B cell (primary cell): ENCODE measurements around the gene ARHGAP45. TPM values are rescaled to one million over a fixed set of nuclear protein-coding genes. Genes with fewer than 3 reads are reported as not detected.
A peak's percentile ranks its signal among the peaks of the same experiment; 100 is the strongest.

Experiments
- ATAC-seq: fragments of 200-7000 bp; cut with Tn5 transposase; one replicate; pipeline ENCODE4 v1.10.0; 2021; ENCODE audit warnings: low read depth, mild to moderate bottlenecking, moderate number of reproducible peaks, moderate library complexity
- CTCF ChIA-PET: fragments of 350-600 bp; sonication (Branson Sonifier 250); formaldehyde crosslinking; loops from one replicate; lab custom pipeline; 2021; ENCODE audit warnings: antibody characterized with exemption, inconsistent platforms; lab: Charles Lee
- POLR2A ChIA-PET: fragments of 350-600 bp; sonication (Branson Sonifier 250); formaldehyde crosslinking; loops from one replicate; lab custom pipeline; 2021; ENCODE audit warnings: antibody characterized with exemption; lab: Charles Lee
- DNase-seq: peaks from one replicate; pipeline ENCODE4 v3.0.0; 2013
- H2AFZ ChIP-seq: 2 replicates; pipeline ENCODE4 v1.6.1; 2012; ENCODE audit warnings: mild to moderate bottlenecking, low read depth, low read length; ENCODE audit not compliant: insufficient read depth, poor library complexity, severe bottlenecking
- H3K27ac ChIP-seq, 2 donors: 1 replicate in 1 of 2; 2 replicates in 1 of 2; pipeline ENCODE4 v1.5.1; 2012 to 2013; ENCODE audit warnings: low read length in 2 of 2, mild to moderate bottlenecking in 2 of 2, moderate library complexity in 1 of 2
- H3K27me3 ChIP-seq, 4 experiments: fragments of 200-600 bp in 1 of 4; sonication (generic) in 1 of 4; replicated peaks in 1 of 4; 1 replicate in 2 of 4; 2 replicates in 2 of 4; pipeline versions ENCODE4 v1.6.1 to v1.7.0; 2013 to 2016; ENCODE audit warnings: low read length in 3 of 4, mild to moderate bottlenecking in 2 of 4, mixed read lengths in 1 of 4, moderate library complexity in 1 of 4; ENCODE audit not compliant: insufficient read depth in 4 of 4, control insufficient read depth in 3 of 4; ENCODE audit errors: control extremely low read depth in 1 of 4
- H3K36me3 ChIP-seq, 2 experiments: replicated peaks in 1 of 2; 1 replicate in 1 of 2; 2 replicates in 1 of 2; pipeline versions ENCODE4 v1.6.1 to v1.7.1; 2013; ENCODE audit warnings: low read length in 1 of 2; ENCODE audit not compliant: insufficient read depth in 2 of 2, control insufficient read depth in 1 of 2; ENCODE audit errors: control extremely low read depth in 1 of 2, extremely low read depth in 1 of 2
- H3K4me1 ChIP-seq, 2 donors: fragments of 200-600 bp in 1 of 2; sonication (generic) in 1 of 2; 1 replicate in 1 of 2; 2 replicates in 1 of 2; pipeline versions ENCODE4 v1.5.1 to v1.6.1; 2013 to 2017; ENCODE audit warnings: low read length in 2 of 2; ENCODE audit not compliant: control insufficient read depth in 2 of 2, insufficient read depth in 2 of 2
- H3K4me2 ChIP-seq: replicated peaks from 2 replicates; pipeline ENCODE3; 2012; ENCODE audit warnings: mild to moderate bottlenecking, low read depth, low read length; ENCODE audit not compliant: poor library complexity, severe bottlenecking
- H3K4me3 ChIP-seq, 5 experiments: fragments of 200-600 bp in 1 of 5; sonication (generic) in 1 of 5; 1 replicate in 3 of 5; 2 replicates in 2 of 5; pipeline versions ENCODE4 v1.5.1 to v1.7.0; 2011 to 2016; ENCODE audit warnings: low read length in 4 of 5, mild to moderate bottlenecking in 4 of 5, low read depth in 2 of 5, control low read depth in 1 of 5, moderate library complexity in 1 of 5; ENCODE audit not compliant: insufficient read depth in 1 of 5; ENCODE audit errors: control extremely low read depth in 1 of 5, extremely low read depth in 1 of 5
- H3K79me2 ChIP-seq: fragments of 200-600 bp; sonication (generic); one replicate; pipeline ENCODE4 v1.6.0; 2016; ENCODE audit warnings: low read length; ENCODE audit not compliant: control insufficient read depth, insufficient read depth
- H3K9ac ChIP-seq: fragments of 200-600 bp; sonication (generic); 2 replicates; pipeline ENCODE4 v1.6.1; 2017; ENCODE audit warnings: mild to moderate bottlenecking, low read length, moderate library complexity
- H3K9me3 ChIP-seq, 3 donors: one replicate each; pipeline versions ENCODE4 v1.6.1 to v1.7.1; 2013; ENCODE audit warnings: low read length in 2 of 3; ENCODE audit not compliant: control insufficient read depth in 2 of 3, insufficient read depth in 1 of 3; ENCODE audit errors: control extremely low read depth in 1 of 3
- H4K20me1 ChIP-seq: 2 replicates; pipeline ENCODE4 v1.6.0; 2012; ENCODE audit warnings: mild to moderate bottlenecking, low read length; ENCODE audit not compliant: insufficient read depth, control insufficient read depth, poor library complexity, severe bottlenecking
- H3K27ac Mint-ChIP-seq: one replicate; pipeline ENCODE4 v1.8.0; 2021; ENCODE audit warnings: mixed read lengths
- H3K27me3 Mint-ChIP-seq: one replicate; pipeline ENCODE4 v1.8.0; 2021; ENCODE audit warnings: mixed read lengths
- H3K4me1 Mint-ChIP-seq: one replicate; pipeline ENCODE4 v1.8.0; 2021; ENCODE audit warnings: mixed read lengths
- H3K4me3 Mint-ChIP-seq: one replicate; pipeline ENCODE4 v1.8.0; 2021; ENCODE audit warnings: mixed read lengths
- H3K9me3 Mint-ChIP-seq: one replicate; pipeline ENCODE4 v1.8.0; 2022; ENCODE audit warnings: mixed read lengths; ENCODE audit not compliant: insufficient read depth
- CTCF ChIP-seq: fragments of 200-600 bp; IDR thresholded peaks from one replicate; pipeline ENCODE4 v1.8.0; 2022; ENCODE audit warnings: antibody characterized with exemption, mild to moderate bottlenecking
- EZH2 ChIP-seq: IDR thresholded peaks from 2 replicates; pipeline ENCODE4 v1.6.1; 2012; ENCODE audit warnings: borderline replicate concordance, low read depth, mild to moderate bottlenecking, moderate library complexity, low read length; ENCODE audit not compliant: insufficient read depth, poor library complexity, severe bottlenecking
- WGBS: methylation state at CpG from one replicate; pipeline ENCODE4 v1.1.5; 2013; ENCODE audit warnings: missing lambda C conversion rate; ENCODE audit not compliant: insufficient coverage; 5-methylcytosine and 5-hydroxymethylcytosine counted together
- intact Hi-C: fragments of 100-400 bp; cut with micrococcal nuclease; formaldehyde crosslinking; loops from one replicate; pipeline ENCODE4 v1.10.0; 2022
- polyA plus RNA-seq: library from polyadenylated mRNA; depleted of rRNA; stranded (reverse); fragments of >200 nt; gene quantifications from 2 replicates; pipeline ENCODE4 v1.2.3, GENCODE V29; 2012
- total RNA-seq, 2 donors: library from RNA; stranded (reverse); fragments of 120-200 nt in 1 of 2; gene quantifications; 1 replicate in 1 of 2; 2 replicates in 1 of 2; pipeline versions ENCODE4 v1.2.3 to v1.2.4, GENCODE V29; 2013 to 2022

The ARHGAP45 gene
- total and polyA plus RNA-seq, 2 donors (not counting 1 experiment from before 2014, with no cell fraction given): 488 to 490 TPM

- Mint-ChIP-seq H3K4me3 (no peak overlapping the region), H3K9me3 (no peaks in the 10 kb centered on the region), H3K27me3 (no peaks in the 10 kb centered on the region), H3K4me1 (no peaks in the 10 kb centered on the region), H3K27ac (no peak overlapping the region)
- H3K4me1 ChIP-seq: no peaks in the 10 kb centered on the region
- WGBS: 79% methylated on average over 21 of the region's 21 CpGs
- peaks cover 1 to 72% of the 10 kb centered on the region in 2 experiments for H3K36me3 ChIP-seq
- ChIA-PET CTCF (interaction anchor here (1.1 to 2.9 kb wide), 2 partner anchors 9 to 118 kb away, joined by 3 to 7 read pairs; no protein-coding TSS in a partner anchor), POLR2A (no interaction called here)
- TF ChIP-seq CTCF (no peak), EZH2 (no peak)
- no peak overlapping the region for H3K27ac ChIP-seq
- H3K9ac ChIP-seq: no peak overlapping the region
- no peaks in the 10 kb centered on the region for H3K27me3 ChIP-seq
- no peak overlapping the region for H3K4me2 ChIP-seq
- DNase-seq: peak; percentile 53
- intact Hi-C loops: no loop called here
- peak; percentile 74 for ATAC-seq
- H3K79me2 ChIP-seq: peaks cover 55% of the 10 kb centered on the region
- no peak overlapping the region for H2AFZ ChIP-seq
- peaks cover 56% of the 10 kb centered on the region for H4K20me1 ChIP-seq
- H3K9me3 ChIP-seq: no peaks in the 10 kb centered on the region
- H3K4me3 ChIP-seq: no peak overlapping the region
These were observed 56.0 kb downstream of the ARHGAP45 start for GRCh38 chr19:1122972-1123363.

GRCh38 chr19:1123381-1123780 lies 56.4 kb downstream of the ARHGAP45 start:
- ATAC-seq (no peak), DNase-seq (no peak)
- intact Hi-C loops: no loop called here
- Histone ChIP-seq H3K79me2 (peaks cover 59% of the 10 kb centered on the region), H2AFZ (no peak overlapping the region), H3K9me3 (no peaks in the 10 kb centered on the region), H3K9ac (no peak overlapping the region), H3K27me3 (no peaks in the 10 kb centered on the region), H3K27ac (no peak overlapping the region), H3K4me2 (no peak overlapping the region), H4K20me1 (peaks cover 60% of the 10 kb centered on the region), H3K36me3 (peaks cover 1 to 74% of the 10 kb centered on the region in 2 experiments), H3K4me3 (no peak overlapping the region), H3K4me1 (no peaks in the 10 kb centered on the region)
- 96% methylated on average over 20 of the region's 20 CpGs for WGBS
- no peaks in the 10 kb centered on the region for H3K27me3 Mint-ChIP-seq
- TF ChIP-seq EZH2: no peak
- TF ChIP-seq CTCF: no peak
- ChIA-PET POLR2A (no interaction called here), CTCF (interaction anchor here (1.1 to 2.9 kb wide), 2 partner anchors 10 to 117 kb away, joined by 3 to 7 read pairs; no protein-coding TSS in a partner anchor)
- no peak overlapping the region for H3K27ac Mint-ChIP-seq
- H3K4me3 Mint-ChIP-seq: no peak overlapping the region
- H3K9me3 Mint-ChIP-seq: no peaks in the 10 kb centered on the region
- H3K4me1 Mint-ChIP-seq: no peaks in the 10 kb centered on the region
